SK-N-SH (cell line): ENCODE results near the gene MSH5.

Experiments used
- CTCF ChIP-seq: fragments of 200-600 bp; sonication (generic); IDR thresholded peaks from 2 replicates; pipeline ENCODE4 v1.6.1; 2017; ENCODE audit warnings: antibody characterized with exemption, mild to moderate bottlenecking, moderate library complexity
- GABPA ChIP-seq: IDR thresholded peaks from 2 replicates; pipeline ENCODE4 v1.4.0; 2012; ENCODE audit warnings: low read depth, mild to moderate bottlenecking
- MAX ChIP-seq: IDR thresholded peaks from 2 replicates; pipeline ENCODE4 v1.4.0; 2012; ENCODE audit warnings: low read depth
- RCOR1 ChIP-seq: fragments of 150-350 bp; IDR thresholded peaks from 2 replicates; pipeline ENCODE4 v1.6.1; 2017; ENCODE audit warnings: antibody characterized with exemption, low read length
- RFX5 ChIP-seq: IDR thresholded peaks from 2 replicates; pipeline ENCODE4 v1.6.1; 2012; ENCODE audit warnings: mild to moderate bottlenecking, improper control_type of control experiment, low read length
- SMC3 ChIP-seq: IDR thresholded peaks from 2 replicates; pipeline ENCODE4 v1.6.1; 2012; ENCODE audit warnings: low read depth, low read length, improper control_type of control experiment
- YY1 ChIP-seq: IDR thresholded peaks from 2 replicates; pipeline ENCODE4 v1.4.0; 2012; ENCODE audit warnings: low read depth, mild to moderate bottlenecking

GRCh38 chr6:31742894-31743293 lies 3.1 kb downstream of the MSH5 start:
- TF ChIP-seq RFX5 (no peak), MAX (no peak), CTCF (no peak), RCOR1 (no peak), SMC3 (no peak), GABPA (no peak), YY1 (no peak)
